ENCODE data around the gene PFN4.
"Not testable (repeated sequence)": the region's sequence is repeated elsewhere in the genome, so short reads cannot be mapped to it uniquely, and the experiment has no call there.

DNA sequence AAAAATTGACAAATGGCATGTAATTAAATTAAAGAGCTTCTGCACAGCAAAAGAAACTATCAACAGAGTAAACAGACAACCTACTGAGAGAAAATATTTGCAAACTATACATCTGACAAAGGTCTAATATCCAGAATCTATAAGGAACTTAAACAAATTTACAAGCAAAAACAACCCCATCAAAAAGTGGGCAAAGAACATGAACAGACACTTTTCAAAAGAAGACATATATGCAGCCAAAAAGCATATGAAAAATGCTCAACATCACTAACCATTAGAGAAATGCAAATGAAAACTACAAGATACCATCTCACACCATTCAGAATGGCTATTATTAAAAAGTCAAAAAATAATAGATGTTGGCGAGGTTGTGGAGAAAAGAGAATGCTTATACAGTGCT is 13.7 kb downstream of the PFN4 start:
- TF ChIP-seq CTCF, POLR2A (IDR thresholded peaks at IDR 0.05): not testable (repeated sequence)

Measured in adrenal gland (tissue), 5 donors.